HS-5 (cell line): ENCODE measurements around the gene CAPZA1.

Experiments
- DNase-seq: peaks from one replicate; pipeline ENCODE4 v3.0.0-alpha.2; 2012; ENCODE audit warnings: low read depth

CAPZA1 gene

DNA sequence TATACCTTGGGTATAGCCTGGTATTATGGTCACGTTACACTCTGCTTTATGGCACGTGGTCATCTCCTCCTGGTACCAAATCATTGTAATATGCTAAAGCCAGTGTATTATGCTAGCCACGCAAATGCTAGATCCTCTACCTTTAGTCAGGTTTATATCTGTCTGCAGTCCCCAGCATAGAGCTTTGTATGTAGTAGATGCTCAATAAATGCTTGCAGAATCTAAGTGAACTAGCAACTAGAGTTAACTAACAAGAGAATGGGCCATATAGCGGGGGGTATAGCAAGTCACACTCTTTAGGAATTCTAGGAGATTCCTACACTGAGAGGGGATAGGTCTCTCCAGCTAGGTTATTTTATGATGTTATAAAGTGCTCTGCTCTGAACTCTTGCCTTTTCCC, 57.9 kb downstream of the CAPZA1 start:
- no peak for DNase-seq

- DNase-seq: no peak
These were observed 59.0 kb downstream of the CAPZA1 start for GRCh38 chr1:112678605-112679004.

- DNase-seq: no peak
These were observed 66.3 kb downstream of the CAPZA1 start for GRCh38 chr1:112685913-112686312.

- no peak for DNase-seq
These were observed 66.8 kb downstream of the CAPZA1 start for GRCh38 chr1:112686417-112686816.

DNA sequence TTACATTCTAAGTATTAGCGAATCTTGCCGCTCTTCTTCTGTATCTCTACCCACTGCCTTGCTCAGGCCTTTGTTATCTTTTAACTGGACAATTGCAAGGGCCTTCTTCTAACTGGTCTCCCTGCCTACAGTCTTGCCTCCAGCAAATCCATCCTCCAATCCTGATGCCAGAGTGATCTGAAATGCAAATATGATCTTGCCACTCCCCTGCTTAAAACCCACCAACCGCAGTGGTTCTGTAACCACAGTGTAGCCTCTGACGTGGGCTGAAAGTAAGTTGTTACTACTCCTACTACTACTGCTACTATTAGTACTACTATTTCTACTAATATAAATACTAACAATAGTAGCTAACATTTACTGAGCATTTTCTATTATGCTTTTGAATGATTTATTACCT, 67.2 kb downstream of the CAPZA1 start:
- no peak for DNase-seq

DNA sequence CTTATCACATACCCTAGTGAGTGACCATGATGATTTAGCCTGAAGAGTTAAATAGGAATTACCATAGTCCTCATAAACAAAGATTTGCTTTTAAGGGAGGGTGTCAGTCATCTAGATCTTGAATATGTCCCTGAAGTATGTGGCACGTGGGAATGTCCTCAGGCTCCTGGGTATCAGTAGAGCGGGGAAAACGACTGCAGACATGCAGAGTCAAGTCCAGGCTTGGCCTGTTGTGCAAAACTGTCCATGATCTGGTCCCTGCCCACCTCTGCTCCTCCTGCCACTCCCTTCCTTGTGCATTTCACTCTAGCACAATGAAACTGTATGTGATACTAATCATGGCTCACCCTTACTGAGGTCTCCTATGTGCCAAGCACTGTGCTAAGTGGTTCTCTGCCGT, 67.7 kb downstream of the CAPZA1 start:
- no peak for DNase-seq

- DNase-seq: no peak
These were observed 68.3 kb downstream of the CAPZA1 start for GRCh38 chr1:112687785-112688496.

DNA sequence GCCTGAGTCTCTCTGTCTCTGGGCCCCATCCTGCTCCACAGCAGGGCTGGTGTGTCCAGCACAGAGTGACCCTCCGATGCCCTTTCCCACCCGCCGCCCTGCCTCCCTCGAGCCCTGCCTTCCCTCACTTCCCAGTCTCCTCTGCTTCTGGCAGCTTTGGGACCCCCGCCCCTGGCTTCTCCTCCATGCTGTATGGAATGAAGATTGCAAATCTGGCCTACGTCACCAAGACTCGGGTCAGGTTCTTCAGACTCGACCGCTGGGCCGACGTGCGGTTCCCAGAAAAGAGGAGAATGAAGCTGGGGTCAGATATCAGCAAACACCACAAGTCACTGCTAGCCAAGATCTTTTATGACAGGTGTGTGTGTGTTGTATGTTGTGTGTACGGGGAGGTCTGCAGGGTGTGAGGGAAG, 69.2 kb downstream of the CAPZA1 start:
- no peak for DNase-seq

GRCh38 chr1:112689196-112689841, 69.7 kb downstream of the CAPZA1 start:
- DNase-seq: no peak

GRCh38 chr1:112689842-112690237, 70.2 kb downstream of the CAPZA1 start:
- DNase-seq: no peak

GRCh38 chr1:112692681-112693080, 73.0 kb downstream of the CAPZA1 start:
- no peak for DNase-seq

DNA sequence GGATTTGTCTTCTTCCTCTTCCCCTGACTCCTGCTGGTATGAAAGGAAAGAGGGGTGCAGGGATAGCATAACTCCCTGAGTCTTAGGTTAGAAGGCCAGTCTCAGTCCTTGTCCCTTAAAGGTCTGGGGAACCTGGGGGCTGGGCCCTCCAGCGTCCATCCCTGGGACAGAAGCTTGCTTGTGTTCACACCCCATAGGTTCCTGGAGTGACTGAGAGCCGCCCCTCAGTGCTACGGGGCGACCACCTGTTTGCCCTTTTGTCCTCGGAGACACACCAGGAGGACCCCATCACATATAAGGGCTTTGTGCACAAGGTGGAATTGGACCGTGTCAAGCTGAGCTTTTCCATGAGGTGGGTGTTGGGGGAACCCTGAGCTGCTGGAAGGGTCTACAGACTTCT, 74.2 kb downstream of the CAPZA1 start:
- no peak for DNase-seq

GRCh38 chr1:112694363-112694929, 74.8 kb downstream of the CAPZA1 start:
- DNase-seq: no peak

DNA sequence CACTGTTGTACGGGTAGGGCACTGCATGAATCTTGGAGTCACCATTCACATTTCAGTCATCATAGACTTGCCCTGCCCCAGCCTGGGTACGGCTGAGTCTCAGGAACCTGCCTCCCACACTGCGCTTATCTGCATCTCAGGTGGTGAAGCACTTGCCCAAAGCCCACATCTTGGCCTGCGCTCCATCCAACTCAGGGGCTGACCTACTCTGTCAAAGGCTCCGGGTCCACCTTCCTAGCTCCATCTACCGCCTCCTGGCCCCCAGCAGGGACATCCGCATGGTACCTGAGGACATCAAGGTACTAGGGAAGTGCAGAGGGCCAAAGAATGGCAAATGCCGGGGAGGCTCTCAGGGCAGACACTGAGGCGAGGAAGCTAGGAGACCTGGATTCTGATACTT, 75.6 kb downstream of the CAPZA1 start:
- no peak for DNase-seq

- no peak for DNase-seq
These were observed 77.1 kb downstream of the CAPZA1 start for GRCh38 chr1:112696578-112697314.

GRCh38 chr1:112697781-112698201, 78.2 kb downstream of the CAPZA1 start:
- DNase-seq: no peak

- no peak for DNase-seq
These were observed 79.0 kb downstream of the CAPZA1 start for GRCh38 chr1:112698366-112699310.

DNA sequence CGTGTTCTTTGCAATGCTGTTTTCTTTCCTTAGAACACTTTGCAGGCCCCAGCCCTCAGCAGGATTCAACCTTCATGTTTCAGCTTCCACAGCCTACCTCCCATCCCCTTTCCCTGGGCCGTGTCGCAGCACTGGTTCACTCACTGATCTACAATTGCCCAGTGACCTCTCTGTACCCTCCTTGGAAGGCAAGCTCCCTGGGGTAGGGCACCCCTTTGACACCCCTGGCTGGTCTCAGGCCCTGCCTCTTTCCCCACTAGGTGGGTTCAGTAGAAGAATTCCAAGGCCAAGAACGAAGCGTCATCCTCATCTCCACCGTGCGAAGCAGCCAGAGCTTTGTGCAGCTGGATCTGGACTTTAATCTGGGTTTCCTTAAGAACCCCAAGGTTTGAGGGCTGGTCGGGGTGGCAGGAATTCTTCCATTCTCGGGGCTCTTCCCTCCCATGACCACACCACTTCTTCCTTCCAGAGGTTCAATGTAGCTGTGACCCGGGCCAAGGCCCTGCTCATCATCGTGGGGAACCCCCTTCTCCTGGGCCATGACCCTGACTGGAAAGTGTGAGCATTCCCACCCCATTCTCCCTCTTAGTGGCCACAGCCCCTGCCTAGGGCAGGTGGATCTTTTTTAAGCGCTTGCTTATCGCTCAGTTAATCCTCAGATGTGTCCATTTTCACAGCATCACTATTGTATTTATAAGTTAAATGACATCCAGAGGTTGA, 80.0 kb downstream of the CAPZA1 start:
- DNase-seq: no peak

DNA sequence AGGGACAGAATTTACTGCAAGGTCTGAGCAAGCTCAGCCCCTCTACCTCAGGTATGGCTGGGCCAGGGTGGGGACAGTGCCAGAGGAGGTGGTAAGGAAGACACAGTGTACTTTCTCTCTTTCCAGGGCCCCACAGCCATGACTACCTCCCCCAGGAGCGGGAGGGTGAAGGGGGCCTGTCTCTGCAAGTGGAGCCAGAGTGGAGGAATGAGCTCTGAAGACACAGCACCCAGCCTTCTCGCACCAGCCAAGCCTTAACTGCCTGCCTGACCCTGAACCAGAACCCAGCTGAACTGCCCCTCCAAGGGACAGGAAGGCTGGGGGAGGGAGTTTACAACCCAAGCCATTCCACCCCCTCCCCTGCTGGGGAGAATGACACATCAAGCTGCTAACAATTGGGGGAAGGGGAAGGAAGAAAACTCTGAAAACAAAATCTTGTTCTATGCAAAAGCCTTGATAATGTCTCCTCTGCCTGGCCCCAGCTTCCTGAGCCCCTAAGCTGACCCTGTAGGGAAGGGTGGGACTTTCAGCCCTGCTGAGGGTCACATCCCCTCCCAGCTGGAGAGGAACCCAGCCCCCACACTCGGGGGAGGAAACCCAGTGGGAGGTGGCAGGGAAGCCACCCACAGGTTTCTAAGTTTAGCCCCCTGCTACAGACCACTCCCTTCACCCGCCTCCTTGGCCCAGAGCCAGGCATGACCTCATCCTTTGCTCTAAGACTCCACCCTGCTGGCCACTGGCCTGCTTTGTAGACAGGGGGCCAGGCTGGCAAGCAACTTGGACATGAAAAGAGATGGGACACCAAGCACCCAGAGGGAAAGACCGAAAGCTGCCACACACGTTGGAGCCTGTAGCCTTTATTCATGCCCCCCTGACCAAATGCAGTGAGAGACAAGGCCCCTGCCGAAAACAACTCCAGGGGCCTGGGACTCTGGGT, 80.9 kb downstream of the CAPZA1 start:
- DNase-seq: peak; percentile 87
